AG04450 (cell line): Measurements from ENCODE around the gene FOCAD. TPM values are rescaled to one million over a fixed set of nuclear protein-coding genes. Genes with fewer than 3 reads are reported as not detected.

Experiments
- CTCF ChIA-PET: fragments of 300-600, 350-600 bp; formaldehyde crosslinking; extraction: SDS; loops from one replicate; lab custom pipeline; 2022; ENCODE audit warnings: antibody characterized with exemption, inconsistent platforms; lab: Charles Lee
- POLR2A ChIA-PET: fragments of 350-600 bp; formaldehyde crosslinking; extraction: SDS; loops from one replicate; lab custom pipeline; 2021; ENCODE audit warnings: antibody characterized with exemption, inconsistent platforms; lab: Yijun Ruan, JAX
- DNase-seq: peaks from one replicate; pipeline ENCODE4 v3.0.0-alpha.2; 2011; ENCODE audit warnings: low read depth, low spot score
- H3K27ac ChIP-seq: one replicate; pipeline ENCODE4 v1.5.1; 2012; ENCODE audit warnings: low read depth, low read length, control low read depth
- H3K27me3 ChIP-seq: one replicate; pipeline ENCODE4 v1.6.0; 2012; ENCODE audit warnings: low read length; ENCODE audit not compliant: control insufficient read depth, insufficient read depth
- H3K4me3 ChIP-seq: 2 replicates; pipeline ENCODE4 v1.5.1; 2011; ENCODE audit warnings: mild to moderate bottlenecking, low read depth, low read length, control low read depth
- H3K9me3 ChIP-seq: 2 replicates; pipeline ENCODE4 v1.5.1; 2012; ENCODE audit warnings: low read length; ENCODE audit not compliant: control insufficient read depth, insufficient read depth
- CTCF ChIP-seq: IDR thresholded peaks from 2 replicates; pipeline ENCODE4 v1.5.1; 2011; ENCODE audit warnings: low read depth, low read length, control low read depth, inconsistent platforms
- polyA plus RNA-seq: library from polyadenylated mRNA; depleted of rRNA; stranded (reverse); fragments of >200 nt; gene quantifications from 2 replicates; pipeline ENCODE4 v1.2.3, GENCODE V29; 2011

Gene FOCAD
- polyA plus RNA-seq, 1 experiment: 49.7 TPM

- Histone ChIP-seq H3K27me3 (no peaks in the 10 kb centered on the region), H3K9me3 (peaks cover 3% of the 10 kb centered on the region; the same call in 1 of the 2 replicates), H3K4me3 (peak overlapping the region; percentile 64), H3K27ac (no peak overlapping the region)
- POLR2A ChIA-PET: no interaction called here
- CTCF ChIA-PET: no interaction called here
- no peak for DNase-seq
- TF ChIP-seq CTCF: no peak
These were observed 346.5 kb downstream of the FOCAD start for GRCh38 chr9:21030389-21031035.

- POLR2A ChIA-PET: no interaction called here
- CTCF ChIA-PET: interaction anchor here (0.6 kb wide), 2 partner anchors 39 to 1107 kb away, joined by 3 to 4 read pairs; no protein-coding TSS in a partner anchor
- no peak for DNase-seq
- H3K9me3 ChIP-seq: peaks cover 3% of the 10 kb centered on the region; the same call in 1 of the 2 replicates
- no peaks in the 10 kb centered on the region for H3K27me3 ChIP-seq
- TF ChIP-seq CTCF: no peak
- H3K27ac ChIP-seq: no peak within 1 kb of the TSS
- H3K4me3 ChIP-seq: peak within 1 kb of the TSS; percentile 64
These were observed 347.2 kb downstream of the FOCAD start, which contains the start of gene HACD4 for GRCh38 chr9:21031091-21031807. Gene HACD4, minus strand, starts transcription at chr9:21031640. Its CDS starts 50 bp downstream, at chr9:21031590.

- no peak for DNase-seq
- CTCF ChIA-PET: interaction anchor here (0.6 kb wide), 2 partner anchors 39 to 1107 kb away, joined by 3 to 4 read pairs; no protein-coding TSS in a partner anchor
- H3K27me3 ChIP-seq: no peaks in the 10 kb centered on the region
- TF ChIP-seq CTCF: no peak
- POLR2A ChIA-PET: no interaction called here
- H3K4me3 ChIP-seq: peak overlapping the region; percentile 64
- H3K9me3 ChIP-seq: peaks cover 3% of the 10 kb centered on the region; the same call in 1 of the 2 replicates
- H3K27ac ChIP-seq: no peak overlapping the region
These were observed 347.7 kb downstream of the FOCAD start for GRCh38 chr9:21031808-21032183.

GRCh38 chr9:21037278-21037677 lies 353.2 kb downstream of the FOCAD start:
- Histone ChIP-seq H3K27ac (no peak overlapping the region), H3K27me3 (no peaks in the 10 kb centered on the region), H3K4me3 (no peak overlapping the region), H3K9me3 (no peaks in the 10 kb centered on the region)
- no peak for TF ChIP-seq CTCF
- DNase-seq: no peak
- POLR2A ChIA-PET: no interaction called here
- CTCF ChIA-PET: no interaction called here

- ChIA-PET CTCF (no interaction called here), POLR2A (no interaction called here)
- no peaks in the 10 kb centered on the region for H3K9me3 ChIP-seq
- no peak overlapping the region for H3K4me3 ChIP-seq
- no peaks in the 10 kb centered on the region for H3K27me3 ChIP-seq
- no peak for DNase-seq
- no peak for TF ChIP-seq CTCF
- no peak overlapping the region for H3K27ac ChIP-seq
These were observed 355.2 kb downstream of the FOCAD start for GRCh38 chr9:21039302-21039701.
